CD4-positive, alpha-beta T cell (primary cell): ENCODE data around the gene NEMF. TPM values are rescaled to one million over a fixed set of nuclear protein-coding genes. Genes with fewer than 3 reads are reported as not detected.

Experiments used
- ATAC-seq: fragments of 200-7000 bp; cut with Tn5 transposase; one replicate; pipeline ENCODE4 v1.10.0; 2022; ENCODE audit warnings: mild to moderate bottlenecking; ENCODE audit not compliant: poor library complexity
- CTCF ChIA-PET: fragments of 350-600 bp; sonication (Branson Sonifier 250); formaldehyde crosslinking; loops from one replicate; lab custom pipeline; 2021; ENCODE audit warnings: antibody characterized with exemption, inconsistent platforms; lab: Charles Lee
- POLR2A ChIA-PET: fragments of 350-600 bp; sonication (Branson Sonifier 250); formaldehyde crosslinking; loops from one replicate; lab custom pipeline; 2021; ENCODE audit warnings: antibody characterized with exemption, inconsistent platforms; lab: Charles Lee
- DNase-seq, 14 experiments: peaks; one replicate each; pipeline ENCODE4 v3.0.0-alpha.2; 2013 to 2020; ENCODE audit warnings: mixed read lengths in 2 of 14
- H3K27ac ChIP-seq, 2 donors: one replicate each; pipeline versions ENCODE4 v1.5.1 to v1.7.0; 2013; ENCODE audit warnings: low read length in 2 of 2, low read depth in 1 of 2, mild to moderate bottlenecking in 1 of 2
- H3K27me3 ChIP-seq, 2 experiments: 1 replicate in 1 of 2; 2 replicates in 1 of 2; pipeline versions ENCODE4 v1.6.1 to v1.7.0; 2013; ENCODE audit warnings: low read length in 2 of 2, control low read depth in 1 of 2, mild to moderate bottlenecking in 1 of 2, moderate library complexity in 1 of 2; ENCODE audit not compliant: insufficient read depth in 2 of 2, control insufficient read depth in 1 of 2
- H3K36me3 ChIP-seq: one replicate; pipeline ENCODE4 v1.6.1; 2013; ENCODE audit warnings: low read length, control low read depth; ENCODE audit not compliant: insufficient read depth
- H3K4me1 ChIP-seq: one replicate; pipeline ENCODE4 v1.6.1; 2013; ENCODE audit warnings: low read length, control low read depth; ENCODE audit not compliant: insufficient read depth
- H3K4me3 ChIP-seq: one replicate; pipeline ENCODE4 v1.5.1; 2013; ENCODE audit warnings: mild to moderate bottlenecking, low read length, moderate library complexity
- H3K9me3 ChIP-seq, 2 experiments: 1 replicate in 1 of 2; 2 replicates in 1 of 2; pipeline versions ENCODE4 v1.6.1 to v1.7.0; 2013; ENCODE audit warnings: low read length in 2 of 2, mild to moderate bottlenecking in 2 of 2, control low read depth in 1 of 2, moderate library complexity in 1 of 2; ENCODE audit not compliant: control insufficient read depth in 1 of 2, insufficient read depth in 1 of 2
- H3K27ac Mint-ChIP-seq: one replicate; pipeline ENCODE4 v1.8.0; 2020; ENCODE audit warnings: mixed read lengths
- H3K27me3 Mint-ChIP-seq: one replicate; pipeline ENCODE4 v1.8.0; 2021; ENCODE audit warnings: mixed read lengths
- H3K36me3 Mint-ChIP-seq: one replicate; pipeline ENCODE4 v1.8.0; 2021; ENCODE audit warnings: low read depth, mixed read lengths
- H3K4me1 Mint-ChIP-seq: one replicate; pipeline ENCODE4 v1.8.0; 2021; ENCODE audit warnings: low read depth, mixed read lengths
- H3K4me3 Mint-ChIP-seq: one replicate; pipeline ENCODE4 v1.8.0; 2020; ENCODE audit warnings: mild to moderate bottlenecking, mixed read lengths
- H3K9me3 Mint-ChIP-seq: one replicate; pipeline ENCODE4 v1.8.0; 2020; ENCODE audit warnings: mixed read lengths
- intact Hi-C, 2 experiments: fragments of 100-400 bp; cut with DNase I in 1 of 2; cut with micrococcal nuclease in 1 of 2; formaldehyde crosslinking; loops; one replicate each; pipeline versions ENCODE4 v1.15.1 to v1.9.0; 2023 to 2025; cut with DNase I, micrococcal nuclease
- total RNA-seq, 174 experiments: library from RNA in 2 of 174; stranded (reverse) in 2 of 174; gene quantifications; one replicate each; pipeline ENCODE4 v1.2.3 and lab custom pipeline; 2021 to 2026
- TF ChIP-seq, protein P1 (sequence below): fragments of 200-600 bp; IDR thresholded peaks from one replicate; pipeline ENCODE4 v1.8.0; 2022; ENCODE audit warnings: antibody characterized with exemption, mild to moderate bottlenecking

The NEMF gene
- total RNA-seq, 2 experiments from 2014 or later, result 96.0 to 97.7 TPM

DNA sequence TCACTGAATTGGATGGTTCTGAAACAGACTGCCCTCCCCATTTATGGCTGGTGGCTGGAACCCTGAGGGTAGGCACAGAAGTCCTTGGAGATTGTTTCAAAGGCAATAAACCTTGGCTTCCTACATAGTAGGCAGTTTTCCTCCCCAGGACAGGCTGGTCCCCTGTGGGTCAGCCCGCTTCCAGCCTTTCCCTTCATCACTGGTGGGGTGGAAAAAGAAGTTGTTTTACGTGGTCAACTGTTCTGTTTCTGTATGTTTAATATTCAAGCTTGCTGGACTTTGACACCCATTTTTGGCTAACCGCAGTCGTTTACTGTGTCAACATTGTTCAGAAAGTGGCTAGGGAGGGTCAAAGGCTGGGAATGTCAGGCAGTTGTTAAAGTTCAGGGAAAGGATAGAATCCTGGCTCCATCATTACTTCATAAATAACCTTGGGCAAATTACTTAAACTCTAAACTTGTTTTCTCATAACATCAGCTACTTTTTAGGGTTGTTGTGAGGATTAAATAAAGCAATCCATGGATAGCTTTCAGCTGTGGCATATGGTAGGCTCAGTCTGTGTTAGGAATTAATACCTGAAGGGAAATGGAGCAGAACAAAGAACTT, 82.3 kb downstream of the NEMF start:
- Histone ChIP-seq H3K4me3 (no peak overlapping the region), H3K27ac (peak overlapping the region in 1 of 2 donors; percentile 23), H3K27me3 (no peaks in the 10 kb centered on the region), H3K9me3 (no peaks in the 10 kb centered on the region), H3K36me3 (peaks cover 17% of the 10 kb centered on the region), H3K4me1 (peaks cover 35% of the 10 kb centered on the region)
- peaks cover 55% of the 10 kb centered on the region for H3K4me1 Mint-ChIP-seq
- H3K27ac Mint-ChIP-seq, result peak overlapping the region; percentile 99
- H3K27me3 Mint-ChIP-seq, result no peaks in the 10 kb centered on the region
- intact Hi-C loops, result loop anchor here in 1 of 2 experiments (5.0 kb wide), 1 partner anchor 347 kb away; the partner anchor contains the start of gene VCPKMT
- H3K9me3 Mint-ChIP-seq, result no peaks in the 10 kb centered on the region
- ATAC-seq, result no peak
- ChIA-PET CTCF (interaction anchor here (4.7 kb wide), 1 partner anchor 137 kb away, joined by 56 read pairs; the partner anchor contains the start of gene DNAAF2), POLR2A (interaction anchor here (1.1 to 6.0 kb wide), 8 partner anchors 77 to 542 kb away, joined by 3 to 142 read pairs (median 32); partner anchors contain the start of genes DNAAF2, KLHDC1, MGAT2 and NEMF)
- peaks cover 57% of the 10 kb centered on the region for H3K36me3 Mint-ChIP-seq
- H3K4me3 Mint-ChIP-seq, result peak overlapping the region; percentile 80
- no peak for DNase-seq
- TF ChIP-seq, protein P1, sequence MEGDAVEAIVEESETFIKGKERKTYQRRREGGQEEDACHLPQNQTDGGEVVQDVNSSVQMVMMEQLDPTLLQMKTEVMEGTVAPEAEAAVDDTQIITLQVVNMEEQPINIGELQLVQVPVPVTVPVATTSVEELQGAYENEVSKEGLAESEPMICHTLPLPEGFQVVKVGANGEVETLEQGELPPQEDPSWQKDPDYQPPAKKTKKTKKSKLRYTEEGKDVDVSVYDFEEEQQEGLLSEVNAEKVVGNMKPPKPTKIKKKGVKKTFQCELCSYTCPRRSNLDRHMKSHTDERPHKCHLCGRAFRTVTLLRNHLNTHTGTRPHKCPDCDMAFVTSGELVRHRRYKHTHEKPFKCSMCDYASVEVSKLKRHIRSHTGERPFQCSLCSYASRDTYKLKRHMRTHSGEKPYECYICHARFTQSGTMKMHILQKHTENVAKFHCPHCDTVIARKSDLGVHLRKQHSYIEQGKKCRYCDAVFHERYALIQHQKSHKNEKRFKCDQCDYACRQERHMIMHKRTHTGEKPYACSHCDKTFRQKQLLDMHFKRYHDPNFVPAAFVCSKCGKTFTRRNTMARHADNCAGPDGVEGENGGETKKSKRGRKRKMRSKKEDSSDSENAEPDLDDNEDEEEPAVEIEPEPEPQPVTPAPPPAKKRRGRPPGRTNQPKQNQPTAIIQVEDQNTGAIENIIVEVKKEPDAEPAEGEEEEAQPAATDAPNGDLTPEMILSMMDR, result no peak

DNA sequence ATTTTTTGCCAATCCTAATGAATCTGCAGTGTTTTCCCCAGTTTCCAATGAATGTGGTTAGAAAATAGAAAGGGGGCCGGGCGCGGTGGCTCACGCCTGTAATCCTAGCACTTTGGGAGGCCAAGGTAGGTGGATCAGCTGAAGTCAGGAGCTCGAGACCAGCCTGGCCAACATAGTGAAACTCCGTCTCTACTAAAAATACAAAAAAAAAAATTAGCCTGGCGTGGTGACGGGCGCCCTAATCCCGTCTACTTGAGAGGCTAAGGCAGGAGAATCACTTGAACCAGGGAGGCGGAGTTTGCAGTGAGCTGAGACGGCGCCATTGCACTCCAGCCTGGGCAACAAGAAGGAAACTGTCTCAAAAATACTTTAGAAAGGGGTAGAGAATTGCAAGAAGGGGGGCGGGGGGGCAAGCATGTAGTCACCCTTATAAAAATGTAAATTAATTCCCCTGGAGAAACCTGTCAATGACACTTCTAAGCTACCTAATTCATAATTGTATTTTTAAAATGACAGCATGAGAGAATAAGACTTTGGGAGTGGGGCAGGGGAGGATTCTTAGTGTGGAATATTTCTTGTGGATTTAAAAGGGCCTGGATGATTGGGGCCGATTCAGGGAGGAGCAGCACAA, 82.9 kb downstream of the NEMF start:
- TF ChIP-seq, protein P1, result no peak

DNA sequence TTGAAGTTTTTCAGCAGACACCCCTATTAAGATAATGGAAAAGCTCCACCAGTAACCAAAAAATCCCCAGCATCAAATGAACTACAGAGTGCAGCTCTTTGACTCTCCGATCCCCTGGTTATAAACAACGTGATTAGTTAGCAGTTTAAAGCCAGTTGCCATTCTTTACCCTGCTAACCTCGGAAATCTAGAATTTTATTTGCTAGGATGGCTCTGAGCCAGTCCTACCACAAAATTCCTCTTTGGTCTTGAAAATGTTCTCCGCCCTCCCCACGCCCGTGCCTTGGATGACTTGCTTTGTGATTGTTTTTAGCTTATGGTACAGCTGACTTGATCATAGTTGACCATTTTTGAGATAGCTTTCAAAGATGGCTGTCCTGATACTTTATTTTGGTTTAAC, 83.4 kb downstream of the NEMF start:
- POLR2A ChIA-PET, result interaction anchor here (0.6 to 6.0 kb wide), 20 partner anchors 8 to 348 kb away, joined by 3 to 142 read pairs (median 14); partner anchors contain the start of genes DNAAF2, KLHDC1, MGAT2 and NEMF
- ATAC-seq (no peak), DNase-seq (no peak)
- H3K9me3 ChIP-seq, result no peaks in the 10 kb centered on the region
- H3K27me3 Mint-ChIP-seq, result no peaks in the 10 kb centered on the region
- no peaks in the 10 kb centered on the region for H3K27me3 ChIP-seq
- peak overlapping the region; percentile 90 to 95 for H3K27ac ChIP-seq
- peaks cover 35% of the 10 kb centered on the region for H3K4me1 ChIP-seq
- peaks cover 6% of the 10 kb centered on the region for H3K36me3 ChIP-seq
- intact Hi-C loops, result loop anchor here (5.0 to 10.0 kb wide), 4 partner anchors 77 to 1886 kb away; partner anchors contain the start of genes FRMD6 (in 1 of the 2), KLHDC1 (in 1 of the 2), LRR1 (in 1 of the 2) and NEMF (in 1 of the 2)
- CTCF ChIA-PET, result interaction anchor here (1.2 to 4.7 kb wide), 5 partner anchors 85 to 552 kb away, joined by 3 to 56 read pairs (median 5); partner anchors contain the start of gene DNAAF2
- H3K9me3 Mint-ChIP-seq, result no peaks in the 10 kb centered on the region
- H3K4me3 ChIP-seq, result peak overlapping the region; percentile 96
- H3K4me1 Mint-ChIP-seq, result peaks cover 45% of the 10 kb centered on the region
- H3K4me3 Mint-ChIP-seq, result peak overlapping the region; percentile 100
- TF ChIP-seq, protein P1, result no peak
- peaks cover 46% of the 10 kb centered on the region for H3K36me3 Mint-ChIP-seq
- peak overlapping the region; percentile 99 for H3K27ac Mint-ChIP-seq

More for the DNA sequence above, 82.9 kb downstream of the NEMF start:
- H3K36me3 Mint-ChIP-seq, result peaks cover 51% of the 10 kb centered on the region
- H3K4me1 Mint-ChIP-seq, result peaks cover 48% of the 10 kb centered on the region
- no peaks in the 10 kb centered on the region for H3K9me3 Mint-ChIP-seq
- Histone ChIP-seq H3K27ac (no peak overlapping the region), H3K4me3 (no peak overlapping the region), H3K36me3 (peaks cover 11% of the 10 kb centered on the region), H3K9me3 (no peaks in the 10 kb centered on the region), H3K4me1 (peaks cover 35% of the 10 kb centered on the region), H3K27me3 (no peaks in the 10 kb centered on the region)
- no peak for ATAC-seq
- peak overlapping the region; percentile 100 for H3K4me3 Mint-ChIP-seq
- intact Hi-C loops, result loop anchor here (5.0 to 10.0 kb wide), 5 partner anchors 77 to 1885 kb away; partner anchors contain the start of genes FRMD6 (in 1 of the 2), KLHDC1 (in 1 of the 2), LRR1 (in 1 of the 2) and NEMF (in 1 of the 2)
- no peaks in the 10 kb centered on the region for H3K27me3 Mint-ChIP-seq
- no peak for DNase-seq
- peak overlapping the region; percentile 99 for H3K27ac Mint-ChIP-seq
- ChIA-PET CTCF (interaction anchor here (1.2 to 4.7 kb wide), 2 partner anchors 136 to 183 kb away, joined by 4 to 56 read pairs; partner anchors contain the start of gene DNAAF2), POLR2A (interaction anchor here (1.1 to 6.0 kb wide), 14 partner anchors 7 to 543 kb away, joined by 3 to 142 read pairs (median 26); partner anchors contain the start of genes DNAAF2, KLHDC1, MGAT2 and NEMF)
